Activated naive CD4-positive, alpha-beta T cell treated with anti-CD3 and anti-CD28 coated beads, Interleukin-2, amount 50 U/mL, for 72 hours (primary cell): ENCODE measurements around the gene CRIP2. TPM values are rescaled to one million over a fixed set of nuclear protein-coding genes. Genes with fewer than 3 reads are reported as not detected.

Source experiments
- ATAC-seq, 2 donors: fragments of 150-1000 bp; cut with Tn5 transposase; 2 replicates each; pipeline ENCODE4 v1.10.0; 2021; ENCODE audit warnings: mild to moderate bottlenecking in 2 of 2, moderate library complexity in 2 of 2
- DNase-seq, 2 donors: peaks; one replicate each; pipeline ENCODE4 v3.0.0; 2021 to 2022; ENCODE audit warnings: low spot score in 2 of 2
- H3K27ac Mint-ChIP-seq, 2 donors: one replicate each; pipeline ENCODE4 v1.8.0; 2022; ENCODE audit warnings: mild to moderate bottlenecking in 2 of 2, mixed read lengths in 2 of 2
- H3K36me3 Mint-ChIP-seq, 2 donors: one replicate each; pipeline ENCODE4 v1.8.0; 2022; ENCODE audit warnings: mixed read lengths in 2 of 2
- H3K9me3 Mint-ChIP-seq, 2 donors: one replicate each; pipeline ENCODE4 v1.8.0; 2022; ENCODE audit warnings: mixed read lengths in 2 of 2
- total RNA-seq, 2 donors: library from RNA; stranded (reverse); gene quantifications; one replicate each; pipeline ENCODE4 v1.2.3, GENCODE V29; 2022

The CRIP2 gene
- total RNA-seq, 2 donors from 2014 or later, result 0.27 to 0.34 TPM

DNA sequence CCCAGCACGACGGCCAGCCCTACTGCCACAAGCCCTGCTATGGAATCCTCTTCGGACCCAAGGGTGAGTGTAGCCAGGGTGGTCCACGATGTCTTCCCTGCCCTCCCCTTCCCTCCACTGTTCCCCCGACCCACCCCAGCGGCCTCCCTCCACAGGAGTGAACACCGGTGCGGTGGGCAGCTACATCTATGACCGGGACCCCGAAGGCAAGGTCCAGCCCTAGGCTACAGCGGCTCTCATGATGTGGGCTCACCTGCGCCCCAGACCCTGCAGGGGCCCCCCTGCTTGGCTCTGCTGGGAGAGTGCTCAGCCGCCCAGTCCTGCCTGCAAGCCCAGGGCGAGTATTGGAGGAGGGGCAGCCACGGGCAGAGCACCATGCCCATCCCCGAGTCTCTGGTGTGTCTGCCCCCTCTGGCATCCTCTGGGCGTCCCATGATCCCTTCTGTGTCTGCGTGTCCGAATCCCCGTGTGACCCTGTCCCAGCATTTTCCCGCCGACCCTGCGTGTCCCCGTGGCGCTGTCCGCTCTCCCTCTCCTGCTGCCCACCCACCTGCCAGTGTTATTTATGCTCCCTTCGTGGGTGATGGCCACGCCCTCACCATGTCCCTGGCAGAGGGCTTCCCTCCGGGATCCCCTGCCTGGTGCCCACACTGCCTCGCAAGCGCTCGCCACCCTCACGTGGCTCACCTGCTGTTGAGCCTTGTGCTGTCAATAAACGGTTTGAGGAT lies 5.0 kb downstream of the CRIP2 start:
- no peak overlapping the region for H3K27ac Mint-ChIP-seq
- no peak for DNase-seq
- H3K36me3 Mint-ChIP-seq, result peaks cover 0 to 5% of the 10 kb centered on the region in 2 donors
- H3K9me3 Mint-ChIP-seq, result no peaks in the 10 kb centered on the region
- ATAC-seq, result no peak

DNA sequence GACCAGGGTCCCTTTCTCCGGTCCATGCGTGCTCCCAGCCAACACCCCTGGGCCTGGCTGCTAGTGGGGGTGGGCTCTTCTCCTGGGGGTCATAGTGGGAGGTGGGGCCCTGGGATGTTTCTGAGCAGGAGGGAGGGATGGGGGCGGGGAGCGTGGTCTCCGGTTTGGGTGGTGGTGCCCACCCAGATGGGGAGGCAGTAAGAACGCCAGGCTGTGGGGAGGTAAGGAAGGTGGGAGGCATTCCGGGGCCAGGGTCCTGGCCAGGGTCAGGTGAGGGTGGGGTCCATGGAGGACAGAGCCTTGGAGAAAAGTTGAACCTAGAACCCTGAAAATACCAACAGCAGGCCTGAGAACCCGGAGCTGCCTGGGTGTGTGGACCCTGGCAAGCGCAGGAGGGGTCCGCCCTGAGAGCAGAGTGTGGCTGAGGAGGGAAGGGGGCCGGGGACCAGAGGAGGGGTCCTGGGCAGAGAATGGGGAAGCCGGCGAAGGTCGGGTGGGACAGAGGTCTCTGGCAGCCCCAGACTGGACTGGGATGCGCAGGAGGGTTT lies 5.7 kb downstream of the CRIP2 start:
- DNase-seq (no peak), ATAC-seq (no peak)
- Mint-ChIP-seq H3K9me3 (no peaks in the 10 kb centered on the region), H3K36me3 (peaks cover 0 to 5% of the 10 kb centered on the region in 2 donors), H3K27ac (peak overlapping the region in 1 of 2 donors; percentile 14)

DNA sequence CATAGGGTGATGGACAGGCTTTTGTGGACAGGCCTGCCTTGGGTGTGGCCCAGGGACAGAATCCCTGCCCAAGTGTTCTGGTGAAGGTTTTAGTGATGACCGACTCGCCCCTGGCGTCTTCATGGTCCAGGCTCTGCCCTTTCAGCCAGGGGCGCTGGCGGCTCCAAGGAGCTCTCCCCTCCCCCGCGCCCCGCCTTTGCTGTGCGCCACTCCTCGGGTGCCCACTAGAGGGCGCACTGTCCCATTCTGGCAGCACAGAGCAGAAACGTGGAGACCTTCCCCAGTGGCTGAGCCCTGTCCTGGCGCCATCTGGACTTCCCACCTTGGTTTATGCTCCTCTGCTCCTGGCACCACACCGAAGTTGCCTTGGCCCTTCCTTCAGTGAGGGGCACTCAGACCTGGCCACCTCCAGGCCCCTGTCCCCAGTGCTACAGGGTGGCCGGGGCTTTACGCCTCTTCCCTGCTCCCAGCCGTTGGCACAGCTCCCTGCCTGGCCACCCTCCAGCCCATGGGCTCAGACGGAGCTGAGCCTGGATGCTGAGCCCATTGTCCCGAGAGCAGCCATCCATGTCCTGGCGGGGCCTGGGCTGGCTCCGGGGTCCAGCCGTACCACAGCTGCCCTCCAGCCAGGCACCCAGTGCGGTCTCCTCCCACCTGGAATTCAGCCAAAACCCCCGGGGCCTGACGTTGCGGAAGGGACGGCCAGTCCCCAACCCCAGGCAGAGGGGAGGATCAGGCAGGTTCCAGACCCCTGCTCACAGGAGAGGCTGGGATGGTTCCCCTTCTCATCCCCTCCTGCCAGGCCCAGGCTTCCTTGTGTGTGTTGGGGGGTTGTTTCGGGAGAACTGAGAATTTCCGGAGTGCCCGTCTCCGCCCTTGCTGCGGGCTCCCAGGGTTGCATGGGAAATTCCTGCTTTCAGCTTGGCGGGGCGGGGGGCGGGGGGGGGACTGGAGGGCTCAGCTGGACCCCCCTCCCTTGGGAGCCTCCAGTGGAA lies 6.5 kb downstream of the CRIP2 start:
- peak; percentile 90 to 99 for DNase-seq
- peak; percentile 65 to 74 for ATAC-seq
- Mint-ChIP-seq H3K9me3 (no peaks in the 10 kb centered on the region), H3K27ac (peak overlapping the region; percentile 97 to 99), H3K36me3 (peaks cover 0 to 5% of the 10 kb centered on the region in 2 donors)

- peak overlapping the region; percentile 97 to 99 for H3K27ac Mint-ChIP-seq
- no peaks in the 10 kb centered on the region for H3K9me3 Mint-ChIP-seq
- ATAC-seq, result peak; percentile 64 to 80
Measured at GRCh38 chr14:105481886-105482457, 7.4 kb downstream of the CRIP2 start.

GRCh38 chr14:105482486-105483110 lies 8.0 kb downstream of the CRIP2 start:
- H3K27ac Mint-ChIP-seq, result peak overlapping the region; percentile 97 to 99
- ATAC-seq (no peak), DNase-seq (no peak)
- no peaks in the 10 kb centered on the region for H3K36me3 Mint-ChIP-seq
- H3K9me3 Mint-ChIP-seq, result no peaks in the 10 kb centered on the region

More at GRCh38 chr14:105481886-105482457, 7.4 kb downstream of the CRIP2 start:
- peak; percentile 88 to 92 for DNase-seq
- peaks cover 0 to 5% of the 10 kb centered on the region in 2 donors for H3K36me3 Mint-ChIP-seq

DNA sequence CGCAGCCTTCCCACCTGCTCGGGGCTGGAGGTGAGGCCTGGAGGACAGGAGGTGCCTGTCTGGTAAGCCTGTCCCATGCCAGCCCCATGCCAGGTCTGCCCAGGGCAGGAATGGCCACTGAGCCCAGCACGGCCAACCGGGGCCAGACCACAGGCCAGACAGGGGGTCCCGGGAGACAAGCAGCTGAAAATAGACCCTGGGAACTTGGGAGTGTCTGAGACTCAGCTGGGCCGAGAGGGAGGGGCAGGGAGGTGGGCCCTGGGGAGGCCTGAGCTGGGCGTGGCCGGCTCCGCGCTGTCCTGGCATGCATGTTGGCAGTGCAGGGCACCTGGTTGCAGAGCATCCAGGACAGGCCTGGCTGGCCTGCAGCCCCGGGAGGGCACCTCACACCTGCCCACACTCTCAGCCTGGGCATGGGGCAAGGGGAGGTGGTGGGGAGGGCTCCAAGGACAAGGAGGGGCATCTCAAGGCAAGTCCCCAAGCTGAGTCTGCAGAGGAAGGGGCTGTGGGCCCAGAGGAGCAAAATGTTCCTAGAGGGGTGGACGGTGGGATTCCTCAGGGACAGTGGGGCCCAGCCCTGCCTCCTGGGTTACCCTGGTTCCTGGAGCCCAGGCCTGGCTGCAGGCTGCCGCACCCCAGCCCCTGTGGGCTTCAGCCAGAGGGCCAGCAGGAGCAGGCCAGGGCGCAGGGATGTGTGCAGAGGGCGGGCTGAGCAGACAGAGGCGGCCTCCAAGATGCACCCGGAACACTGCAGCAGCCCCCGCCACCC lies 8.9 kb downstream of the CRIP2 start:
- H3K9me3 Mint-ChIP-seq, result no peaks in the 10 kb centered on the region
- DNase-seq (no peak), ATAC-seq (no peak)
- no peaks in the 10 kb centered on the region for H3K36me3 Mint-ChIP-seq
- H3K27ac Mint-ChIP-seq, result peak overlapping the region; percentile 9 to 97

GRCh38 chr14:105484069-105484996 lies 9.7 kb downstream of the CRIP2 start:
- no peaks in the 10 kb centered on the region for H3K36me3 Mint-ChIP-seq
- no peak for DNase-seq
- H3K27ac Mint-ChIP-seq, result peak overlapping the region; percentile 16 to 97
- no peak for ATAC-seq
- no peaks in the 10 kb centered on the region for H3K9me3 Mint-ChIP-seq

DNA sequence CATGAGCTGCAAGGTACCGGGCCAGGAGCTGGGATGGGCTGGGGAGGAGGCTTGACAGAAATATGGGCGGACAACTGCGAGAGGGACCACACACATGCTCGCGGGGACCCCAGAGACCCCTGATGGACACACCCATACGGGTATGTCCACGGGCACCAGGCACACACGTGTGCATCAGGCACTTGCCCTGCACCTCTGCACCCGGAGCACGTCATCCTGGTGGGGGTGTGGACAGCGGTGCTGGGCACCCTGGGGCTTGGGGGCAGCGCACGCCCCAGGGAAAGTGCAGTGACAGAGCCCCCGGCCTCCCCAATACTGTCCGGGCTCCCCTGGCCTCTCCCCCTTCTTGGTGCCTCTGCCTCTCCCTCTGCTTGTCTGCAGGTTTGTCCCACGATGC lies 10.4 kb downstream of the CRIP2 start:
- DNase-seq (no peak), ATAC-seq (no peak)
- Mint-ChIP-seq H3K27ac (peak overlapping the region in 1 of 2 donors; percentile 97), H3K9me3 (no peaks in the 10 kb centered on the region), H3K36me3 (no peaks in the 10 kb centered on the region)

GRCh38 chr14:105485739-105486162 lies 11.1 kb downstream of the CRIP2 start:
- H3K36me3 Mint-ChIP-seq, result no peaks in the 10 kb centered on the region
- no peak for DNase-seq

GRCh38 chr14:105486163-105486973 lies 11.7 kb downstream of the CRIP2 start, which contains the start of gene CRIP1:
TSS of gene CRIP1 (plus strand) at chr14:105486886. CDS start at chr14:105487260, 374 bp downstream.
- no peak for DNase-seq
- ATAC-seq, result no peak
- Mint-ChIP-seq H3K9me3 (no peaks in the 10 kb centered on the region), H3K27ac (peak within 1 kb of the TSS; percentile 79 to 81), H3K36me3 (no peaks in the 10 kb centered on the region)

More at GRCh38 chr14:105485739-105486162, 11.1 kb downstream of the CRIP2 start:
- H3K27ac Mint-ChIP-seq, result peak overlapping the region in 1 of 2 donors; percentile 76
- no peaks in the 10 kb centered on the region for H3K9me3 Mint-ChIP-seq
- ATAC-seq, result no peak

- DNase-seq, result peak in 1 of 2 donors; percentile 70
- no peak for ATAC-seq
- peaks cover 0 to 4% of the 10 kb centered on the region in 2 donors for H3K36me3 Mint-ChIP-seq
- H3K9me3 Mint-ChIP-seq, result no peaks in the 10 kb centered on the region
- H3K27ac Mint-ChIP-seq, result no peak overlapping the region
Measured at GRCh38 chr14:105486974-105487448, 12.4 kb downstream of the CRIP2 start.

DNA sequence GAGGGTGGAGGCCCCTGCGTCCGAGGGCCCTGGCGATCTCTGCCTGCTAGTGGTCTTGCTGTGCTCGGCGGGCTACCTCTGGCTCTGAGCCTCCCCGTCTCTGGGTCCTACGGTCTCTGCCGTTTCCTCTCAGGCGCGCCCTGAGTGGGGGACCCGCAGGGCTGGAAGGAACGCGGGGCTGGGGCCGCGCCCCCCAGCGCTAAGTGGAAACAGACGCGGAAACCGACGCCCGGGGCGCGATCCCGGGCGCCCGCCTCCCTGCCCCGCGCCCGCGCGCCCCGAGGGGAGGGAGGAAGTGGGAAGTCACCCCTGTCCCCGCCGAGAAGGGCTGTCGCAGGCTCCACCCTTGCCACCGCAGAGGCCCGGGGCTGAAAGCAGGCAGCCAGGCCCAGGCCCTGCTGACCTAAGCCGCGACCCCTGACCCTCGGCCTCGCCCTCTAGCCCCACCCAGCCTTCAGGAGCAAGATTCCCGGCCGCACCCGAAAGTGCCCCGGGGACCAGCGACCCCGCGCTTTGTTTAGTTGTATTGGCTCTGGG lies 12.9 kb downstream of the CRIP2 start:
- DNase-seq (peak in 1 of 2 donors; percentile 67), ATAC-seq (no peak)
- Mint-ChIP-seq H3K36me3 (peaks cover 0 to 5% of the 10 kb centered on the region in 2 donors), H3K27ac (peak overlapping the region; percentile 79 to 81), H3K9me3 (no peaks in the 10 kb centered on the region)

DNA sequence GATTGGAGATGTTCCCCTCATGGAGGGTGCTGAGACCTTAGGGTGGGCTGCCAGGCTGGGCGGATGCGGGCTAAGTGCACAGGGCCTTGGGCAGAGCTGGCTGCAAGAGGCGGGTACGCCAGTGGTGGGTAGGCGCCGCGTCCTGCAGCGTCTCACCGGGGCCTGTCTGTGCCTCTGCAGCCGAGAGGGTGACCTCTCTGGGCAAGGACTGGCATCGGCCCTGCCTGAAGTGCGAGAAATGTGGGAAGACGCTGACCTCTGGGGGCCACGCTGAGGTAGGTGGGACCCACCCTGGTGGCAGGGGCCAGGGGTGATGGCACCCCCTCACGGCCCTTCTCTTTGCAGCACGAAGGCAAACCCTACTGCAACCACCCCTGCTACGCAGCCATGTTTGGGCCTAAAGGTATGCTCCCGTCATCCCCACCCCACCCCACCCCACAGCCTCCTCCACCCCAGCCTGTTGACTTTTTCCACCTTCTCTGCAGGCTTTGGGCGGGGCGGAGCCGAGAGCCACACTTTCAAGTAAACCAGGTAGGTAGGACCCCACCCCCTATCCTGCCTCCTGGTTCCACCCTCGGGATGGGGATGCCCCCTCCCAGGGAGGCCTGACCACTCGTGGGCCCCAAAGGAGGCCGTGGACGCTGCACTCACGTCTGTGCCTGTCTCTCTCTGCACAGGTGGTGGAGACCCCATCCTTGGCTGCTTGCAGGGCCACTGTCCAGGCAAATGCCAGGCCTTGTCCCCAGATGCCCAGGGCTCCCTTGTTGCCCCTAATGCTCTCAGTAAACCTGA lies 13.6 kb downstream of the CRIP2 start:
- Mint-ChIP-seq H3K36me3 (peaks cover 0 to 5% of the 10 kb centered on the region in 2 donors), H3K27ac (peak overlapping the region; percentile 79 to 81), H3K9me3 (no peaks in the 10 kb centered on the region)
- no peak for DNase-seq
- no peak for ATAC-seq
